Brain microvascular endothelial cell (primary cell): ENCODE data around the gene ATP1A2.

Experiments used
- DNase-seq: peaks from one replicate; pipeline ENCODE4 v3.0.0-alpha.2; 2020
- H3K27ac ChIP-seq: fragments of 250-450 bp; sonication (Bioruptor Pico); 2 replicates; pipeline ENCODE4 v1.5.1; 2020; ENCODE audit warnings: mild to moderate bottlenecking, moderate library complexity
- H3K27me3 ChIP-seq: fragments of 250-450 bp; sonication (Bioruptor Pico); replicated peaks from 2 replicates; pipeline ENCODE4 v1.5.1; 2020; ENCODE audit warnings: mild to moderate bottlenecking
- H3K36me3 ChIP-seq: fragments of 250-450 bp; sonication (Bioruptor Pico); replicated peaks from 2 replicates; pipeline ENCODE4 v1.5.1; 2020; ENCODE audit warnings: mild to moderate bottlenecking
- H3K4me3 ChIP-seq: 2 replicates; pipeline ENCODE4 v1.5.1; 2011; ENCODE audit warnings: low read depth, mild to moderate bottlenecking, control low read depth, low read length, moderate library complexity
- CTCF ChIP-seq: IDR thresholded peaks from 2 replicates; pipeline ENCODE4 v1.5.1; 2011; ENCODE audit warnings: low read depth, mild to moderate bottlenecking, moderate library complexity, low read length, control low read depth, inconsistent platforms; ENCODE audit errors: missing control alignments
- in situ Hi-C: cut with HindIII; loops from 2 replicates; pipeline ENCODE4 v1.10.0; 2017; ENCODE audit warnings: low sequenced_read_pairs, low pct_ligation_motif_present

Gene ATP1A2

GRCh38 chr1:160116283-160117147 is 956 bp downstream of the ATP1A2 start:
- in situ Hi-C loops: no loop called here
- DNase-seq: no peak
- Histone ChIP-seq H3K27ac (no peak overlapping the region), H3K4me3 (no peak overlapping the region), H3K27me3 (peaks cover 38% of the 10 kb centered on the region), H3K36me3 (no peaks in the 10 kb centered on the region)
- TF ChIP-seq CTCF: no peak

- no peak overlapping the region for H3K4me3 ChIP-seq
- in situ Hi-C loops: no loop called here
- H3K27ac ChIP-seq: no peak overlapping the region
- TF ChIP-seq CTCF: no peak
- no peak for DNase-seq
- no peaks in the 10 kb centered on the region for H3K36me3 ChIP-seq
- H3K27me3 ChIP-seq: peaks cover 36% of the 10 kb centered on the region
Observed at GRCh38 chr1:160117300-160117699, 1.7 kb downstream of the ATP1A2 start.

- H3K36me3 ChIP-seq: no peaks in the 10 kb centered on the region
- H3K27ac ChIP-seq: no peak overlapping the region
- TF ChIP-seq CTCF: no peak
- in situ Hi-C loops: no loop called here
- H3K27me3 ChIP-seq: peaks cover 36% of the 10 kb centered on the region
- no peak overlapping the region for H3K4me3 ChIP-seq
- no peak for DNase-seq
Observed at GRCh38 chr1:160117709-160118183, 2.2 kb downstream of the ATP1A2 start.

- DNase-seq: no peak
- Histone ChIP-seq H3K27ac (no peak overlapping the region), H3K27me3 (peaks cover 32% of the 10 kb centered on the region), H3K36me3 (no peaks in the 10 kb centered on the region), H3K4me3 (no peak overlapping the region)
- TF ChIP-seq CTCF: no peak
- in situ Hi-C loops: no loop called here
Observed at GRCh38 chr1:160118928-160119327, 3.4 kb downstream of the ATP1A2 start.

- H3K27me3 ChIP-seq: peaks cover 14% of the 10 kb centered on the region
- no peak for DNase-seq
- no peak overlapping the region for H3K4me3 ChIP-seq
- no peak for TF ChIP-seq CTCF
- H3K27ac ChIP-seq: no peak overlapping the region
- H3K36me3 ChIP-seq: no peaks in the 10 kb centered on the region
- in situ Hi-C loops: no loop called here
Observed at GRCh38 chr1:160120797-160121196, 5.2 kb downstream of the ATP1A2 start.

GRCh38 chr1:160121388-160121787 is 5.8 kb downstream of the ATP1A2 start:
- peaks cover 10% of the 10 kb centered on the region for H3K27me3 ChIP-seq
- TF ChIP-seq CTCF: no peak
- no peak for DNase-seq
- in situ Hi-C loops: no loop called here
- no peaks in the 10 kb centered on the region for H3K36me3 ChIP-seq
- no peak overlapping the region for H3K27ac ChIP-seq
- no peak overlapping the region for H3K4me3 ChIP-seq
